Bronchial epithelial cell (primary cell): ENCODE data around the gene LAMA3. TPM values are rescaled to one million over a fixed set of nuclear protein-coding genes. Genes with fewer than 3 reads are reported as not detected.
A peak's percentile ranks its signal among the peaks of the same experiment; 100 is the strongest.

Experiments used
- DNase-seq: peaks from one replicate; pipeline ENCODE4 v3.0.0-alpha.2; 2010; ENCODE audit warnings: low read depth
- FAIRE-seq: peaks from 2 replicates; lab custom pipeline; 2011; peaks lifted over from hg19 to GRCh38; lab: Jason Lieb, UNC
- H3K27me3 ChIP-seq: 2 replicates; pipeline ENCODE4 v1.5.1; 2011; ENCODE audit warnings: low read length; ENCODE audit not compliant: control insufficient read depth, insufficient read depth
- H3K36me3 ChIP-seq: 2 replicates; pipeline ENCODE4 v1.5.1; 2011; ENCODE audit warnings: low read length; ENCODE audit not compliant: control insufficient read depth, insufficient read depth
- H3K4me3 ChIP-seq: 2 replicates; pipeline ENCODE4 v1.5.1; 2011; ENCODE audit warnings: mild to moderate bottlenecking, low read depth, low read length, control low read depth
- total RNA-seq: library from RNA; depleted of rRNA; stranded (reverse); fragments of >200 nt; gene quantifications from 2 replicates; pipeline ENCODE4 v1.2.1, GENCODE V29; 2014
- TF ChIP-seq, protein P1 (sequence below): IDR thresholded peaks from 2 replicates; pipeline ENCODE4 v1.5.1; 2011; ENCODE audit warnings: mild to moderate bottlenecking, moderate library complexity, low read length, control low read depth, inconsistent platforms; ENCODE audit not compliant: insufficient read depth, severe bottlenecking

The LAMA3 gene
- total RNA-seq, 1 donor from 2014 or later: 531 TPM

DNA sequence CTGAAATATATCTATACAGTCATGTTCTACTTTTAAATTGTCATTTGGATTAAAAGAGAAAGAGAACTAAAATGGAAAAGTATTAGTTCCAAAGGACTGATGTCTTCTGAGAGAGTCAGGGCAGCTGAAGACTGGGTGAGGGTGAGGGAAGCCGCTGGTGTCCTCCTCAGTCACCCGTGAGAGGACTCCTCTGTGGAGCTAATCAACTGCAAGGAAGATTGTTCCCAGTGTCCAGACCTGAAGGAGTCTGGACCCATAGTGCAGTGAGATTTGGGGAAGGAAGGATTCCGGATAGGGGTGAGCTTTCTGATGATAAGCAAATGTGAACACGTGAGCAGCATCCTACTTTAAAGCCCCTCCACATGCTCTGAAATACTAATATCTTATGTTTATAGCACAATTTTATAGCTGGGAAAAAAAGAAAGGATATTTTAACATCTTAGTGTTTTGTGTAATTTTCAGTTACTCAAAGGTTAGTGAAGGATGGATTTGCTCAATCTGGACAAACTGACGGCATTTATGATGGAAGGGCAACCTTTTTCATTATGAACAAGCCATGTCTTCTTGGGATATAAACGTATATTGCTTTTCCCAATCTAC lies 190.8 kb downstream of the LAMA3 start:
- Histone ChIP-seq H3K27me3 (no peaks in the 10 kb centered on the region), H3K4me3 (no peak overlapping the region), H3K36me3 (peaks cover 10% of the 10 kb centered on the region)
- DNase-seq: peak; percentile 12
- no peak for FAIRE-seq
- TF ChIP-seq, protein P1, sequence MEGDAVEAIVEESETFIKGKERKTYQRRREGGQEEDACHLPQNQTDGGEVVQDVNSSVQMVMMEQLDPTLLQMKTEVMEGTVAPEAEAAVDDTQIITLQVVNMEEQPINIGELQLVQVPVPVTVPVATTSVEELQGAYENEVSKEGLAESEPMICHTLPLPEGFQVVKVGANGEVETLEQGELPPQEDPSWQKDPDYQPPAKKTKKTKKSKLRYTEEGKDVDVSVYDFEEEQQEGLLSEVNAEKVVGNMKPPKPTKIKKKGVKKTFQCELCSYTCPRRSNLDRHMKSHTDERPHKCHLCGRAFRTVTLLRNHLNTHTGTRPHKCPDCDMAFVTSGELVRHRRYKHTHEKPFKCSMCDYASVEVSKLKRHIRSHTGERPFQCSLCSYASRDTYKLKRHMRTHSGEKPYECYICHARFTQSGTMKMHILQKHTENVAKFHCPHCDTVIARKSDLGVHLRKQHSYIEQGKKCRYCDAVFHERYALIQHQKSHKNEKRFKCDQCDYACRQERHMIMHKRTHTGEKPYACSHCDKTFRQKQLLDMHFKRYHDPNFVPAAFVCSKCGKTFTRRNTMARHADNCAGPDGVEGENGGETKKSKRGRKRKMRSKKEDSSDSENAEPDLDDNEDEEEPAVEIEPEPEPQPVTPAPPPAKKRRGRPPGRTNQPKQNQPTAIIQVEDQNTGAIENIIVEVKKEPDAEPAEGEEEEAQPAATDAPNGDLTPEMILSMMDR: no peak

DNA sequence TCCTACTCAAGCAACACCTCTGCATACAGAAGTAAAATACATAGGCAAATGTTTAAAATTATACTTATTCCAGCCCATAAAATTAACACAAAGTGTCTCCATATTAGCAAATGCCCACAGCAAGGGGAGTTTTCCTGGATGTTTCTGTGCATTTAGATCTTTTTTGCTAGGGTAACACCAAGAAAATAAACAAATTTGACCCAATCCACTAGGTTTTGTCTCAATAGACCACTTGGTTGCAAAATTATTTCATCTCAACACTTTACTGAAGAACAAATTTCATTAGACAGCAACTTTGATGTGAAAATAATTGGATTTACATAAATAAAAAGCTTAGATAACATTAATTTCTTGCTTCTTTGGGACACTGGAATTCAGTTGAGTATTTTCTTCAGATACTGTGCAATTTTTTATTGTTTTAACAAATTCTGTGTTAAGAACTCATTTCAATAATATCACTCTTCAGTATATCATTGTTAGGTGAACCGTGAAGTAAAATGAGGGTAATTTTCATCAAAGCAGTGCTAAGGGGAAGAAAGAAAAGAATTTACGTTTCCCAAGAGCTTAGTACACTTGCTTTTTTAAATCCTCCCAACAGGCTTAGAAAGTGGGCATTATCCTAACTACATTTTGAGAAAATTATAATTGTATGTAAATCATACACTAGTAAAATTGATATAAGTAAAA lies 191.8 kb downstream of the LAMA3 start:
- no peaks in the 10 kb centered on the region for H3K27me3 ChIP-seq
- H3K36me3 ChIP-seq: peaks cover 10% of the 10 kb centered on the region
- no peak overlapping the region for H3K4me3 ChIP-seq
- TF ChIP-seq, protein P1: no peak
- DNase-seq (peak; percentile 19), FAIRE-seq (no peak)

DNA sequence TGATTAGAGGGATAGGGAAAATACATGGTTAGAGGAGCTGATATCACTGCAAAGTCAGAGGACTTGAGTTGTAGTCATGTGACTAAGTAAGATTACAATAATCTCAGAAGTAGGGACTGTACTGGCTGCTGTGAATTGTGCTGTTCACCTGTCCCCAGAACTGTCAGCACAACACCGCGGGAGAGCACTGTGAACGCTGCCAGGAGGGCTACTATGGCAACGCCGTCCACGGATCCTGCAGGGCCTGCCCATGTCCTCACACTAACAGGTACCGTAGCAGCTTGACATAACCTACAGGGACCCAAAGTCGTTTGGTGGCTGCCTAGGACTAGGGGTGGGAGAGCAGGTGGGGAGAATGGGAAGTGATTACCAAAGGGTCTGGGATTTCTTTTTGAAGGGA lies 192.5 kb downstream of the LAMA3 start:
- no peaks in the 10 kb centered on the region for H3K27me3 ChIP-seq
- TF ChIP-seq, protein P1: no peak
- FAIRE-seq (no peak), DNase-seq (peak; percentile 37)
- H3K36me3 ChIP-seq: peaks cover 10% of the 10 kb centered on the region
- no peak overlapping the region for H3K4me3 ChIP-seq

DNA sequence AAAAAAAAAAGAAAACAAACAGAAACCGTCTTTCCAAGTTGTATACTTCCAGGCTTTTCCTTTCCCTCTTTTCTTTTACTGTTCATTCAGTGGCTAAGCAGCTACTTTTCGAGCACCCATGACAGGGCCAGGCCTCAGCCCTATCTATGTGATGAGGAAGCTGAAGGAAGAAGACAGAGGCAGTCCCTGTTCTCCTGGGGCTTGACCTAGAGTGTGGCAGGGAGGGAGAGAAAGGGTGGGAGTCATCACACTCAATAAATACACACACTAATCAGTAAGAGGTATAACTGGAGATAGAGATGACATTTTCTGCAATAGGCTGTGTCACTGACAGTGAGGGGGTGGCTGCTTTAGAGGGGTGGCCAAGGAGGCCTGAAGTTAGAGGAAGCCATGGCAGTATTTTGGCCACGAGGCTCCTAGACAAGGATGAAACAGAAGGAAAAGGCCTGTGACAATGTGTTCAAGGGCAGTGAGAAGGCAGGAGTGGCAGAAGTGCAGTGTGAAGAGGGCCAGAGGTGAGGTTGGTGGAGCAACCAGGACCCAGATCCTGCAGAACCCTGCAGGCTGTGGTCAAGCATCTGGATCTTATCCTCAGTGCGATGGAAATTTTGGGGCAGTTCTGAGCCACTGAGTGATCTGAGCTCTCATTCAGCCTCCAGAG lies 193.5 kb downstream of the LAMA3 start:
- Histone ChIP-seq H3K27me3 (no peaks in the 10 kb centered on the region), H3K4me3 (no peak overlapping the region), H3K36me3 (peaks cover 14% of the 10 kb centered on the region)
- TF ChIP-seq, protein P1: no peak
- DNase-seq (no peak), FAIRE-seq (no peak)

DNA sequence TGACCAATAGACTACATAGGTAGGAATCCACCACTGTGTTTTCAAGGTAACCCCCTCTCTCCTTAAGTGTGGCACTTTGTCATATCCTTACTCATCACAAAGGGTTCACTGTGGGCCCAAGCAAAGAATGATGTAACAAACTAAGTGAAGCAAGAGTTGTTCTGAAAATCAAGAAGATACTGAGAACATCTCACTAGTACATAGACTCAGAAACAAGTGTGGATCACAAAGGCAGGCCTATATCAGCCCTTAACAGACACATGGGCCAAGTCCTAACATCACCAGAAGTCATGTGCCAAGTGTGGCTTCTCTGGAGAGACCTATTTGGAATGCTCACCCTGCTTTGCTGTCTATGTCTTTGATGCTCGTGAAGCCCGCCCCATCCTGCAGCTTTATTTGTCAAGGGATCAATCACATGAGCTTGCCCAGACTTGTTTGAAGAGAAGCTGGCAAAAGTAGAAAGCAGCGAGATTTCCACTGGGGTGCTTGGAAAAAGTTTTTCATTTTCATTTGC lies 194.1 kb downstream of the LAMA3 start:
- TF ChIP-seq, protein P1: no peak
- DNase-seq: peak; percentile 89
- Histone ChIP-seq H3K36me3 (peaks cover 13% of the 10 kb centered on the region), H3K4me3 (no peak overlapping the region), H3K27me3 (no peaks in the 10 kb centered on the region)
- peak; percentile 92 for FAIRE-seq
